ENCODE measurements around the gene OMD.

OMD gene

GRCh38 chr9:92424340-92424739 lies at the start of gene OMD:
Gene OMD (minus strand): TSS chr9:92424471. CDS start chr9:92417558, 6,913 bp downstream.
- DNase-seq (ENCODE audit: low read depth), result no peak

- no peak for DNase-seq (ENCODE audit: low read depth)
Measured at GRCh38 chr9:92468206-92468605, 43.9 kb upstream of the OMD start.

GRCh38 chr9:92467511-92467910 lies 43.2 kb upstream of the OMD start:
- no peak for DNase-seq (ENCODE audit: low read depth)

GRCh38 chr9:92467041-92467440 lies 42.8 kb upstream of the OMD start:
- no peak for DNase-seq (ENCODE audit: low read depth)

GRCh38 chr9:92463984-92464383 lies 39.7 kb upstream of the OMD start:
- no peak for DNase-seq (ENCODE audit: low read depth)

- no peak for DNase-seq (ENCODE audit: low read depth)
Measured at GRCh38 chr9:92463387-92463786, 39.1 kb upstream of the OMD start.

GRCh38 chr9:92457576-92457975 lies 33.3 kb upstream of the OMD start:
- no peak for DNase-seq (ENCODE audit: low read depth)

GRCh38 chr9:92455217-92455616 lies 30.9 kb upstream of the OMD start:
- no peak for DNase-seq (ENCODE audit: low read depth)

GRCh38 chr9:92446536-92446935 lies 22.3 kb upstream of the OMD start:
- no peak for DNase-seq (ENCODE audit: low read depth)

- DNase-seq (ENCODE audit: low read depth), result no peak
Measured at GRCh38 chr9:92444841-92445240, 20.6 kb upstream of the OMD start.

- no peak for DNase-seq (ENCODE audit: low read depth)
Measured at GRCh38 chr9:92440751-92441046, 16.4 kb upstream of the OMD start.

GRCh38 chr9:92439921-92440750 lies 15.9 kb upstream of the OMD start:
- DNase-seq (ENCODE audit: low read depth), result no peak

- DNase-seq (ENCODE audit: low read depth), result no peak
Measured at GRCh38 chr9:92438900-92439526, 14.7 kb upstream of the OMD start.

GRCh38 chr9:92435263-92435662 lies 11.0 kb upstream of the OMD start:
- no peak for DNase-seq (ENCODE audit: low read depth)

GRCh38 chr9:92432972-92433548 lies 8.8 kb upstream of the OMD start:
- DNase-seq (ENCODE audit: low read depth), result no peak

- DNase-seq (ENCODE audit: low read depth), result no peak
Measured at GRCh38 chr9:92432350-92432749, 8.1 kb upstream of the OMD start.

GRCh38 chr9:92429836-92430235 lies 5.6 kb upstream of the OMD start:
- DNase-seq (ENCODE audit: low read depth), result no peak

GRCh38 chr9:92426501-92427145 lies 2.4 kb upstream of the OMD start:
- no peak for DNase-seq (ENCODE audit: low read depth)

GRCh38 chr9:92425474-92425873 lies 1.2 kb upstream of the OMD start:
- DNase-seq (ENCODE audit: low read depth), result no peak

- no peak for DNase-seq (ENCODE audit: low read depth)
Measured at GRCh38 chr9:92423612-92424011, 659 bp downstream of the OMD start.

- no peak for DNase-seq (ENCODE audit: low read depth)
Measured at GRCh38 chr9:92422611-92423338, 1.5 kb downstream of the OMD start.

GRCh38 chr9:92414566-92414965 lies 9.7 kb downstream of the OMD start:
- DNase-seq (ENCODE audit: low read depth), result no peak
